ENCODE measurements around the gene ZFP42.

DNA sequence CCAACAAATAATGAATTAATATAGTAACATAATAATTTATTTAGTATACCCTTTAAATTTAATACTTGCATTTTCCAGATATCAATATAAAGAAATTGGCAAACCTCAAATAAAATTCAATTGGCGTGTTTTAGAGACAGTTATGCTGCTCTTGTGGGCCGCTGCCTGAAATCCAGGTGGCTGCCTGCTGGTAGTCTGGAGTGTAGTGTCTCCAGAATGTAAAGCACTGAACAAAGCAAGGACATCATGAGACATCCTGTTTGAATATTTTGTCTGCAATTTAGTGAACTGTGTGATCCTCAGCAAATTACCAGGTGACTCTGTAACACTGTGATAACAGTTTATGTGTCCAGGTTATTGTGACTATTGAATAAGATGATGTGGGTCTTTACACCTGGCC is 29.9 kb downstream of the ZFP42 start:
- no peak for TF ChIP-seq CTCF (IDR thresholded peaks at IDR 0.05)
- no peak for TF ChIP-seq POLR2A (IDR thresholded peaks at IDR 0.05)
